Peyer's patch (tissue), 4 donors: ENCODE measurements around the gene LURAP1L. TPM values are rescaled to one million over a fixed set of nuclear protein-coding genes. Genes with fewer than 3 reads are reported as not detected.

Experiments used
- DNase-seq, 3 donors: peaks; one replicate each; pipeline ENCODE4 v3.0.0-alpha.2; 2017 to 2019
- H3K27ac ChIP-seq, 4 donors: fragments of 200-600 bp; sonication (generic); one replicate each; pipeline ENCODE4 v1.5.1; 2016 to 2019
- H3K27me3 ChIP-seq, 2 donors: fragments of 200-600 bp; sonication (generic); one replicate each; pipeline ENCODE4 v1.5.1; 2019
- H3K36me3 ChIP-seq, 3 donors: fragments of 200-600 bp; sonication (generic); one replicate each; pipeline ENCODE4 v1.5.1; 2016 to 2019
- H3K4me1 ChIP-seq, 4 donors: fragments of 200-600 bp; sonication (generic); one replicate each; pipeline ENCODE4 v1.5.1; 2016 to 2019
- H3K4me3 ChIP-seq, 4 donors: fragments of 200-600 bp; sonication (generic); 1 replicate in 3 of 4; 2 replicates in 1 of 4; pipeline ENCODE4 v1.5.1; 2016 to 2019; ENCODE audit warnings: mild to moderate bottlenecking in 1 of 4
- H3K9me3 ChIP-seq, 4 donors: fragments of 200-600 bp; sonication (generic); one replicate each; pipeline ENCODE4 v1.5.1; 2016 to 2019; ENCODE audit warnings: mild to moderate bottlenecking in 1 of 4
- POLR2A ChIP-seq, 2 donors: fragments of 450-650 bp; IDR thresholded peaks; one replicate each; pipeline ENCODE4 v1.5.1; 2017; ENCODE audit warnings: antibody characterized with exemption in 2 of 2, mild to moderate bottlenecking in 2 of 2, moderate library complexity in 2 of 2
- total RNA-seq, 4 donors: library from RNA; depleted of rRNA; stranded (reverse); fragments of >200 nt; gene quantifications; one replicate each; pipeline ENCODE4 v1.1.0, GENCODE V29; 2016
- TF ChIP-seq, protein P1 (sequence below), 6 experiments: fragments of 450-650 bp in 4 of 6; fragments of 200-600 bp in 2 of 6; sonication (generic) in 1 of 6; IDR thresholded peaks; one replicate each; pipeline ENCODE4 v1.5.1; 2017 to 2019; ENCODE audit warnings: antibody characterized with exemption in 6 of 6, mild to moderate bottlenecking in 3 of 6, moderate library complexity in 1 of 6

Gene LURAP1L
- total RNA-seq, 4 donors from 2014 or later: 7.4 to 33.3 (median 14.3) TPM

DNA sequence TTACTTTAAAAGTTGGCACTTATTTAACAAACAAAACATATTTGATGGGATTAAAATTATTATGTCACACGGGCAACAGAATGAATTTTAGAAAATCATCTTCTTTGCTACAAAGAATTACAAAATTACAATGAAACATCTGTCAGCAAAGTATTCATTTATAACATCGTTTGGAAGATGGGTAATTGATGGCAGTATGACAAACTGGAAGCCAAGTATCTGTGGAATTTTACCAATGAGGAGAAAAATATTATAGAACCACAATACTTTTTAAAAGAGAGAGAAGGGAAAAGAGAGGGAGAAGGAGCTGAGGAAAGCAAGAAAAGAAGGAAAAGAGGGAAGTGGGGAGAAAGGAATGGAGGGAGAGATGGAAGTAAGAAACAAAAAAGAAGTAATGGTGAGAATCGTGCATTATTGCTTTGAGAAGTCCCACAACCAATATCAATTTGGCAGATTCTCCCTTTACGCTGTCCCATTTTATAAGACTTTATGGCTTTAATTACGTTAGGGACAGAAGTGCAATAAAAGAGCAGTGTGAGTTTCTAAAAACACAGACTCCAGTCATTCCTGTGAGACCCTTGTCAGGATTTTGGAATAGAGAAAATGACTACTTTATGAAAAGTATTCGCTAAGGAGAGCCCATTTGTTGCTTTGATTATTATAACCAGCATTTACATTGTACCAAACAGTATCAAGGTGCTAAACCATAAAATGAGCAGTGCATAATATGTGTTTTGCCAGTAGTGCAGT lies 76.7 kb downstream of the LURAP1L start:
- Histone ChIP-seq H3K4me3 (no peak overlapping the region), H3K36me3 (no peaks in the 10 kb centered on the region), H3K27ac (no peak overlapping the region), H3K4me1 (peaks cover 0 to 18% (median 0%) of the 10 kb centered on the region in 4 donors), H3K27me3 (no peaks in the 10 kb centered on the region), H3K9me3 (no peaks in the 10 kb centered on the region)
- DNase-seq: no peak
- no peak for TF ChIP-seq POLR2A (IDR thresholded peaks at IDR 0.05)
- TF ChIP-seq, protein P1, sequence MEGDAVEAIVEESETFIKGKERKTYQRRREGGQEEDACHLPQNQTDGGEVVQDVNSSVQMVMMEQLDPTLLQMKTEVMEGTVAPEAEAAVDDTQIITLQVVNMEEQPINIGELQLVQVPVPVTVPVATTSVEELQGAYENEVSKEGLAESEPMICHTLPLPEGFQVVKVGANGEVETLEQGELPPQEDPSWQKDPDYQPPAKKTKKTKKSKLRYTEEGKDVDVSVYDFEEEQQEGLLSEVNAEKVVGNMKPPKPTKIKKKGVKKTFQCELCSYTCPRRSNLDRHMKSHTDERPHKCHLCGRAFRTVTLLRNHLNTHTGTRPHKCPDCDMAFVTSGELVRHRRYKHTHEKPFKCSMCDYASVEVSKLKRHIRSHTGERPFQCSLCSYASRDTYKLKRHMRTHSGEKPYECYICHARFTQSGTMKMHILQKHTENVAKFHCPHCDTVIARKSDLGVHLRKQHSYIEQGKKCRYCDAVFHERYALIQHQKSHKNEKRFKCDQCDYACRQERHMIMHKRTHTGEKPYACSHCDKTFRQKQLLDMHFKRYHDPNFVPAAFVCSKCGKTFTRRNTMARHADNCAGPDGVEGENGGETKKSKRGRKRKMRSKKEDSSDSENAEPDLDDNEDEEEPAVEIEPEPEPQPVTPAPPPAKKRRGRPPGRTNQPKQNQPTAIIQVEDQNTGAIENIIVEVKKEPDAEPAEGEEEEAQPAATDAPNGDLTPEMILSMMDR (IDR thresholded peaks at IDR 0.05): no peak

DNA sequence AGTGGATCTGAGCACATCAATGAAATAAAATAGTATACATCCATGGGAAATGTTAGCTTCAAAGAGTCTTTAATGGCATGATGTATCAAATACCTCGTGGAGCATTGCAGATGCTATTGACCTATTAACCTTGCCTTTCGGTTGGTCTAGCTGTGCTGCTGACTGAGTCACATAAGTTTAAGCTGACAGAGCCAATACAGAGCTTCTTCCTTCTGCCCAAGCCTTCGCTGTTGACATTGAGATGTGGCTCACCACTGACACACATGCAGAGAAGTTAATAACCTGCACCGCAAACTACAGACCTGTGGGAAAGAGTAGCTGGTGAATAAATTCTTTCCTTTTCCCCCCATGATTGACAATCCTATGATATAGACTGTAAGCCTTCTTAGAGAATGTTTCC lies 78.2 kb downstream of the LURAP1L start:
- no peaks in the 10 kb centered on the region for H3K27me3 ChIP-seq
- no peak overlapping the region for H3K4me3 ChIP-seq
- H3K4me1 ChIP-seq: peaks cover 0 to 18% (median 0%) of the 10 kb centered on the region in 4 donors
- no peaks in the 10 kb centered on the region for H3K9me3 ChIP-seq
- H3K36me3 ChIP-seq: no peaks in the 10 kb centered on the region
- DNase-seq: no peak
- TF ChIP-seq POLR2A (IDR thresholded peaks at IDR 0.05): no peak
- no peak overlapping the region for H3K27ac ChIP-seq

DNA sequence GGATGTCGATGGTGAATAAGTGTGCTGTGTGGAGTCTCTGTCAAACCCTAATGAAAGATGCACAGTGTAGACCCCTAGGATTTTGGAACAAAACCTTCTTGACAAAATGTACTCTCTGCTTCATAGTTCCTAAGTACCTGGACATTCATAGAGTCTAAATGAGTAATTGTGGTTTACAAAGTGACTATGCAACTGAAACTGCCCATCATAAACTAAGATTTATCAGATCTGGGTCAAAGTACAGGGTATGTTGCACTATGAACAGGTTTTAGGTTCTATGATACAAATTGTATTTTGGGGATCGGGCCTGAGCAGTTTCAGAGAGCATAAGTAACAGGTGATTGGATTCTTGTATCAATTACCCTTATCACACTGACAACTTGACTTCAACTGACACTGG lies 79.4 kb downstream of the LURAP1L start:
- no peak for DNase-seq
- Histone ChIP-seq H3K4me3 (no peak overlapping the region), H3K4me1 (peaks cover 0 to 18% (median 0%) of the 10 kb centered on the region in 4 donors), H3K27ac (no peak overlapping the region), H3K36me3 (no peaks in the 10 kb centered on the region), H3K27me3 (no peaks in the 10 kb centered on the region), H3K9me3 (no peaks in the 10 kb centered on the region)
- TF ChIP-seq, protein P1 (IDR thresholded peaks at IDR 0.05): no peak
- TF ChIP-seq POLR2A (IDR thresholded peaks at IDR 0.05): no peak

DNA sequence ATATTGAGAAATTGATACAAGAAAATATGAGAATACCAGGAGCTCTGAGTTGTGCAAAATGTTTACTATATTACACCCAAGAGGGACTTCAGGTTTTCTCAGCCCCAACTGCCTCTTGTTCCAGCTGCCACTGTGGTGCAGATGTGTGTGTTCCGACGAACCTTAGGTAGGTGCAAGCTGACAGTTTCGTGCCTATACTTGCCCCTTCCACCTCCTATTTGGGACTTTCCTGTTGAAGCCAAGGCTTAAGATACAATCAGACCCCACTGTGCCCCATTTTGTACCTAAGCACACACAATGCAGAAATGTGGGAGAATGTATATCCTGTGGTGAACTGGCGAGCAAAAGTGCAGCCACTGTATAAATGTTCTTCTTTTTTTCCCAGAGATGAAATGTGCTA lies 80.2 kb downstream of the LURAP1L start:
- no peak overlapping the region for H3K27ac ChIP-seq
- no peak overlapping the region for H3K4me3 ChIP-seq
- H3K36me3 ChIP-seq: no peaks in the 10 kb centered on the region
- TF ChIP-seq, protein P1 (IDR thresholded peaks at IDR 0.05): no peak
- TF ChIP-seq POLR2A (IDR thresholded peaks at IDR 0.05): no peak
- peaks cover 0 to 10% (median 0%) of the 10 kb centered on the region in 4 donors for H3K4me1 ChIP-seq
- no peak for DNase-seq
- H3K27me3 ChIP-seq: no peaks in the 10 kb centered on the region
- no peaks in the 10 kb centered on the region for H3K9me3 ChIP-seq

DNA sequence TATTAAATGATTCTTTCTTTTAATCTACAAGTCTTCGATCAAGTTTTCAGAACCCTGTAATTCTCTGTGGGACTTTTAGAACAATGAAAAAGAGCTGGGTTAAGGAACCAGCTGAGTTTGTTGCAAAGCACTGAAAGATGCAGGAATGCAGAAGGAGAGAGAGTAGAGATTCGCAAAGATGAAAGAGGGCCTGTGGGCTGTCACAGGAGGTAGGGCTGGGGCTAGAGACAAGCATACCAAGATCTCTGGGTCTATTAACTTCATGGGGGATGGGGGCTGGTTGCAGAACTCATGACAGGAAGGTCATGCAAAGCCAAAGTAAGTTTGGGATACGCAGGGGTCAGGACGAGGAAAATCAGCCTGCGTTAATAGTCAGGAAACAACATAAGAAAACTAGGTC lies 81.8 kb downstream of the LURAP1L start:
- TF ChIP-seq POLR2A (IDR thresholded peaks at IDR 0.05): no peak
- TF ChIP-seq, protein P1 (IDR thresholded peaks at IDR 0.05): no peak
- H3K4me3 ChIP-seq: no peak overlapping the region
- H3K27me3 ChIP-seq: no peaks in the 10 kb centered on the region
- DNase-seq: no peak
- peaks cover 0 to 9% (median 0%) of the 10 kb centered on the region in 4 donors for H3K4me1 ChIP-seq
- H3K9me3 ChIP-seq: no peaks in the 10 kb centered on the region
- H3K36me3 ChIP-seq: no peaks in the 10 kb centered on the region
- H3K27ac ChIP-seq: no peak overlapping the region

DNA sequence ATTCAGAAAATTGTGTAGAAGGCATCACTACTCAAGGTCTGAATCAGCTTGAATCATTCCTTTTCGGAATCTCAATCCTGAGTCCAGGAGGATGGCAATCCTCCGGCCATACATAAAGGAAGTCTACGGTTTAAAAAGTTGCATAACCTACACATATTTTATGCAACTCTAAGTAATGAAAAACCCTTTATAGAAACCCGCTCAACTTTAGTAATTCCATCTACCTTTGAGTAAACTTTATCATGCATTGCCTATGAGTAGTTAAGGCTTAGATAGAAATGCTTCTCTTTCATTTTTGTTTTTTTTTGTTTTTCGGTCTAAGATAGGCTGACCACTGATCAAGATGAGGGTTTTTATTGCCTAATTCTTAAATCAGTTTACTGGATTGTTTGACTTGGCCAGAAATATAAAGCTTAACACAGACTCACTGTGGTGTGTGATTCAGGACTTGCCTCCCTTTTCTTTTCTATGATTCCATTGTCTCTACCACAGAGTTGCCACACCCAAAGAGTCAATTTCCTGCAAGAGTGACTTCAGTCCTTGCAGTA lies 85.0 kb downstream of the LURAP1L start:
- H3K4me1 ChIP-seq: no peaks in the 10 kb centered on the region
- no peaks in the 10 kb centered on the region for H3K27me3 ChIP-seq
- no peak overlapping the region for H3K27ac ChIP-seq
- no peak for TF ChIP-seq POLR2A (IDR thresholded peaks at IDR 0.05)
- TF ChIP-seq, protein P1 (IDR thresholded peaks at IDR 0.05): no peak
- no peak overlapping the region for H3K4me3 ChIP-seq
- H3K9me3 ChIP-seq: no peaks in the 10 kb centered on the region
- no peaks in the 10 kb centered on the region for H3K36me3 ChIP-seq
- no peak for DNase-seq
